ENCODE measurements around the gene NUP133. TPM values are rescaled to one million over a fixed set of nuclear protein-coding genes. Genes with fewer than 3 reads are reported as not detected.

Gene NUP133
- total and polyA plus RNA-seq, 2 of the 4 experiments (the other 2 are of a cell fraction) = 13.4 to 30.5 TPM

DNA sequence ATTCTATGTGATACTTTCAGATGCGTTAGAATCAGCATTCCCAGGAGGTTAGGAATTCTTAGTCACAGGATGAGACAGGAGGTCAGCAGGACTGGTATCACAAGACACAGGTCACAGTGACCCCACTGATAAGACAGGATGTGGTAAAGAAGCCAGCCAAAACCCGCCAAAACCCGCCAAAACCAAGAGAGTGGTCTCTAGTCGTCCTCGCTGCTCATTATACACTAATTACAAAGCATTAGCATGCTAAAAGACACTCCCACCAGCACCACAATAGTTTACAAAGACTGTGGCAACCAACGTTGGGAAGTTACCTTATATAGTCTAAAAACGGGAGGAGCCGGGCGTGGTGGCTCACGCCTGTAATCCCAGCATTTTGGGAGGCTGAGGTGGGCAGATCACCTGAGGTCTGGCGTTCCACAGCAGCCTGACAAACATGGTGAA is 60.3 kb downstream of the NUP133 start:
- peaks cover 15% of the 10 kb centered on the region; the same call in 1 of the 2 replicates for H3K36me3 ChIP-seq (ENCODE audit: control insufficient read depth, insufficient read depth, low read length)
- no peak overlapping the region for H4K91ac ChIP-seq (ENCODE audit: insufficient read depth, low read depth, low read length)
- no peaks in the 10 kb centered on the region for H4K20me1 ChIP-seq (ENCODE audit: insufficient read depth, low read length)
- intact Hi-C loops (cut with micrococcal nuclease) = loop anchor here (10.0 kb wide), 1 partner anchor 333 kb away; no protein-coding TSS in a partner anchor
- TF ChIP-seq RFX5 (IDR thresholded peaks at IDR 0.05; ENCODE audit: low read depth, low read length) (no peak), CHD1 (IDR thresholded peaks at IDR 0.05; ENCODE audit: low read depth, low read length) (no peak)
- no peak overlapping the region for H2BK15ac ChIP-seq (ENCODE audit: low read depth, low read length)
- no peak overlapping the region for H2BK20ac ChIP-seq (ENCODE audit: low read depth, low read length)
- no peak overlapping the region for H3K9ac ChIP-seq (ENCODE audit: low read depth, low read length)
- no peak overlapping the region for H2BK5ac ChIP-seq (ENCODE audit: low read depth, low read length, poor library complexity, severe bottlenecking)
- no peak overlapping the region for H3K14ac ChIP-seq (replicated peaks; ENCODE audit: low read depth, low read length)
- no peak overlapping the region for H2AFZ ChIP-seq (replicated peaks; ENCODE audit: low read length, poor library complexity)
- H4K5ac ChIP-seq (ENCODE audit: low read depth, low read length) = no peak overlapping the region
- no peaks in the 10 kb centered on the region; the same call in 1 of the 2 replicates for H3K4me1 ChIP-seq (ENCODE audit: control insufficient read depth, insufficient read depth, low read length)
- WGBS, 2 experiments (ENCODE audit: extremely low coverage in 2 of 2, insufficient read length in 1 of 2) = no CpG with 5 or more reads among the region's 11 CpGs
- in situ Hi-C loops (cut with MboI; ENCODE audit: low sequenced_read_pairs) = no loop called here
- no peak overlapping the region for H2BK120ac ChIP-seq (ENCODE audit: low read depth, low read length)
- H3K79me1 ChIP-seq (ENCODE audit: low read depth in 1 of 2, low read length in 2 of 2) = no peaks in the 10 kb centered on the region
- H3K9me1 ChIP-seq (ENCODE audit: insufficient read depth, low read length) = no peaks in the 10 kb centered on the region; the same call in 1 of the 2 replicates
- H3K27me3 ChIP-seq (ENCODE audit: control insufficient read depth, insufficient read depth, low read length) = no peaks in the 10 kb centered on the region
- H3K4me3 ChIP-seq (ENCODE audit: insufficient read depth, low read depth, low read length) = no peak overlapping the region
- dilution Hi-C loops (cut with HindIII; ENCODE audit: low sequenced_read_pairs, unreplicated experiment) = no loop called here
- H2AK9ac ChIP-seq (replicated peaks; ENCODE audit: low read depth, low read length, poor library complexity) = no peak overlapping the region
- no peak overlapping the region for H3K18ac ChIP-seq (ENCODE audit: low read depth, low read length)
- no TSS peak for BruUV-seq (replicated peaks)
- H3K9me3 ChIP-seq (ENCODE audit: control insufficient read depth, insufficient read depth, low read length) = no peaks in the 10 kb centered on the region
- ATAC-seq (ENCODE audit: low read depth) = no peak
- POLR2A ChIA-PET (ENCODE audit: unreplicated experiment) = no interaction called here
- no peak overlapping the region for H4K8ac ChIP-seq (ENCODE audit: low read depth in 2 of 2, low read length in 2 of 2)
- no peak overlapping the region for H3K27ac ChIP-seq (ENCODE audit: insufficient read depth, low read length)
- no peak overlapping the region for H3K56ac ChIP-seq (ENCODE audit: extremely low read depth, insufficient read depth, low read length)
- H3K4me2 ChIP-seq (ENCODE audit: low read depth, low read length) = no peak overlapping the region
- H2AK5ac ChIP-seq (ENCODE audit: low read depth, low read length) = no peak overlapping the region
- H3K4ac ChIP-seq (ENCODE audit: low read depth, low read length) = no peak overlapping the region
- CTCF ChIA-PET = no interaction called here
- DNase-seq = no peak
- no peak overlapping the region for H3K23ac ChIP-seq (ENCODE audit: low read depth, low read length)
